Testis (tissue), 2 donors: Measurements from ENCODE around the gene MED9.

Experiments
- POLR2A ChIP-seq: fragments of 450-650 bp; IDR thresholded peaks from one replicate; pipeline ENCODE4 v1.6.1; 2017; ENCODE audit warnings: antibody characterized with exemption, mild to moderate bottlenecking, moderate library complexity
- TF ChIP-seq, protein P1 (sequence below), 3 experiments: fragments of 450-650 bp in 2 of 3; fragments of 200-600 bp in 1 of 3; sonication (generic) in 1 of 3; IDR thresholded peaks; one replicate each; pipeline ENCODE4 v1.5.1; 2016 to 2019; ENCODE audit warnings: antibody characterized with exemption in 3 of 3, mild to moderate bottlenecking in 2 of 3, moderate library complexity in 1 of 3

DNA sequence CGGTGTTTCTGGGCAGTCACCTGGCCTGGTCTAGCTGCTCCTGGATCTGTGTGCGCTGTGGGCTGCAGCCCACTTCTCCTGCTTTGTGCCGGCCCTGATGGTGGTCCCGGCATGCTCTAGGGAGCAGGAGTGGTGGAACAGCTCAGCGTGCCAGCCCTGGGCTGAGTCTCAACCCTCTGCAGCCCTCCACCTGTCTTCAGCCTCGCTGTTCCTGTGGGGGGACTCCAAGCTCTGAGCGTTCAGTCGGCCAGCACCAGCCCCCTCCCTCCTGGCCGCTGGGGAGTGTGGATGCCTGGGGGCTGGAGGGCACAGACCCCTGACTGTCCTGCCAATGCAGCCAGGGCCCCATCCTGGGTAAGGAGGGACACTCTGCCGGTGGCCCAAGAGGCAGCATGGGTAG, 43.1 kb downstream of the MED9 start:
- TF ChIP-seq, protein P1, sequence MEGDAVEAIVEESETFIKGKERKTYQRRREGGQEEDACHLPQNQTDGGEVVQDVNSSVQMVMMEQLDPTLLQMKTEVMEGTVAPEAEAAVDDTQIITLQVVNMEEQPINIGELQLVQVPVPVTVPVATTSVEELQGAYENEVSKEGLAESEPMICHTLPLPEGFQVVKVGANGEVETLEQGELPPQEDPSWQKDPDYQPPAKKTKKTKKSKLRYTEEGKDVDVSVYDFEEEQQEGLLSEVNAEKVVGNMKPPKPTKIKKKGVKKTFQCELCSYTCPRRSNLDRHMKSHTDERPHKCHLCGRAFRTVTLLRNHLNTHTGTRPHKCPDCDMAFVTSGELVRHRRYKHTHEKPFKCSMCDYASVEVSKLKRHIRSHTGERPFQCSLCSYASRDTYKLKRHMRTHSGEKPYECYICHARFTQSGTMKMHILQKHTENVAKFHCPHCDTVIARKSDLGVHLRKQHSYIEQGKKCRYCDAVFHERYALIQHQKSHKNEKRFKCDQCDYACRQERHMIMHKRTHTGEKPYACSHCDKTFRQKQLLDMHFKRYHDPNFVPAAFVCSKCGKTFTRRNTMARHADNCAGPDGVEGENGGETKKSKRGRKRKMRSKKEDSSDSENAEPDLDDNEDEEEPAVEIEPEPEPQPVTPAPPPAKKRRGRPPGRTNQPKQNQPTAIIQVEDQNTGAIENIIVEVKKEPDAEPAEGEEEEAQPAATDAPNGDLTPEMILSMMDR (IDR thresholded peaks at IDR 0.05): no peak
- TF ChIP-seq POLR2A: no peak
